Measurements from ENCODE around the gene ALG13. TPM values are rescaled to one million over a fixed set of nuclear protein-coding genes. Genes with fewer than 3 reads are reported as not detected.

The ALG13 gene
- total and polyA plus RNA-seq, 2 experiments from 2014 or later = 54.2 to 58.7 TPM

DNA sequence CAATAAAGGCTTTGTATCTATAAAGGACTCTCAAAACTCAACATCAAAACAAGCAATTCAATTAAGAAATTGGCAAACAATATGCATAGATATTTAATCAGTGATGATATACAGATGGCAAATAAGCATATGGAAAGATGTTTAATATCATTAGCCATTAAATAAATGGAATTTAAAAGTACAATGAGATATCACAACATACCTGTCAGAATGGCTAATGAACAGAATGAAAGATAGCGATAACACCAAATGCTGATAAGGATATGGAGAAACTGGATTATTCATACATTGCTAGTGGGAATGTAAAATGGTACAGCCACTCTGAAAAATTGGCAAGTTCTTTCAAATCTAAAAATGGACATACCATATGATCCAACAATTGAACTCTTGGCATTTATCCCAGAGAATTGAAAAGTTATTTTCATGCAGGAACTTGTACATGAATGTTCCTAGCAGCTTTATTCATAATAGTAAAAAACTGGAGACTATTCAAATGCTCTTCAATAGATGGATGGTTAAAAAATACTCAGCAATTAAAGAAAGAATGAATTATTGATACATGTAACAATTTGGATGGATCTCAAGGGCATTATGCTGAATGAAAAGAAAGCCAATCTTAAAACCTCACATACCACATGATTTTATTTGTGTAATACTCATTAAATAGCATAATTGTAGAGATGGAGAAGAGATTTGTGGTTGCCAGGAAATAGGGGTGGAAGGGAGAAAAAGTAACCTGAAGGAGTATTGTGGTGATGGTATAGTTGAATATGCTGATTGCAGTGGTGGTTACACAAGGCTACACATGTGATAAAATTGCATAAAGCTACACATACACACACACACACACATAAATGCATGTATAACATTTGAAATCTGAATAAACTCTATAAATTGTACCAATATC, 45.9 kb upstream of the ALG13 start:
- no peak overlapping the region for H2AFZ ChIP-seq
- Mint-ChIP-seq H3K27ac (no peak overlapping the region), H3K36me3 (ENCODE audit: low read depth) (no peaks in the 10 kb centered on the region), H3K4me1 (no peaks in the 10 kb centered on the region), H3K27me3 (ENCODE audit: insufficient read depth, low read depth, poor library complexity) (no peaks in the 10 kb centered on the region), H3K4me3 (no peak overlapping the region), H3K9me3 (no peaks in the 10 kb centered on the region; the same call in 2 of the 3 replicates)
- H3K27me3 ChIP-seq (ENCODE audit: insufficient read depth) = no peaks in the 10 kb centered on the region
- ATAC-seq (no peak), DNase-seq (ENCODE audit: low spot score) (no peak)
- no peaks in the 10 kb centered on the region for H3F3A ChIP-seq (replicated peaks; ENCODE audit: low read depth)
- TF ChIP-seq STAT1 (IDR thresholded peaks at IDR 0.05; ENCODE audit: unreplicated experiment) = no peak
- TF ChIP-seq EZH2phosphoT487 (IDR thresholded peaks at IDR 0.05; ENCODE audit: unreplicated experiment) = no peak
- no peak for TF ChIP-seq EZH2 (IDR thresholded peaks at IDR 0.05; ENCODE audit: low read depth, unreplicated experiment)
- TF ChIP-seq ZNF331 (CRISPR knock-in tag; IDR thresholded peaks at IDR 0.05; ENCODE audit: low read depth) = no peak
- TF ChIP-seq NANOG (IDR thresholded peaks at IDR 0.05; ENCODE audit: borderline replicate concordance) = no peak
- no peak for TF ChIP-seq ZNF114 (CRISPR knock-in tag; IDR thresholded peaks at IDR 0.05)
- TF ChIP-seq POLR2AphosphoS5 (IDR thresholded peaks at IDR 0.05; ENCODE audit: low read depth) = no peak
- TF ChIP-seq, protein P1, sequence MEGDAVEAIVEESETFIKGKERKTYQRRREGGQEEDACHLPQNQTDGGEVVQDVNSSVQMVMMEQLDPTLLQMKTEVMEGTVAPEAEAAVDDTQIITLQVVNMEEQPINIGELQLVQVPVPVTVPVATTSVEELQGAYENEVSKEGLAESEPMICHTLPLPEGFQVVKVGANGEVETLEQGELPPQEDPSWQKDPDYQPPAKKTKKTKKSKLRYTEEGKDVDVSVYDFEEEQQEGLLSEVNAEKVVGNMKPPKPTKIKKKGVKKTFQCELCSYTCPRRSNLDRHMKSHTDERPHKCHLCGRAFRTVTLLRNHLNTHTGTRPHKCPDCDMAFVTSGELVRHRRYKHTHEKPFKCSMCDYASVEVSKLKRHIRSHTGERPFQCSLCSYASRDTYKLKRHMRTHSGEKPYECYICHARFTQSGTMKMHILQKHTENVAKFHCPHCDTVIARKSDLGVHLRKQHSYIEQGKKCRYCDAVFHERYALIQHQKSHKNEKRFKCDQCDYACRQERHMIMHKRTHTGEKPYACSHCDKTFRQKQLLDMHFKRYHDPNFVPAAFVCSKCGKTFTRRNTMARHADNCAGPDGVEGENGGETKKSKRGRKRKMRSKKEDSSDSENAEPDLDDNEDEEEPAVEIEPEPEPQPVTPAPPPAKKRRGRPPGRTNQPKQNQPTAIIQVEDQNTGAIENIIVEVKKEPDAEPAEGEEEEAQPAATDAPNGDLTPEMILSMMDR (conservative IDR thresholded peaks at IDR 0.05; ENCODE audit: low read depth in 2 of 2) = no peak
- TF ChIP-seq, protein P2, sequence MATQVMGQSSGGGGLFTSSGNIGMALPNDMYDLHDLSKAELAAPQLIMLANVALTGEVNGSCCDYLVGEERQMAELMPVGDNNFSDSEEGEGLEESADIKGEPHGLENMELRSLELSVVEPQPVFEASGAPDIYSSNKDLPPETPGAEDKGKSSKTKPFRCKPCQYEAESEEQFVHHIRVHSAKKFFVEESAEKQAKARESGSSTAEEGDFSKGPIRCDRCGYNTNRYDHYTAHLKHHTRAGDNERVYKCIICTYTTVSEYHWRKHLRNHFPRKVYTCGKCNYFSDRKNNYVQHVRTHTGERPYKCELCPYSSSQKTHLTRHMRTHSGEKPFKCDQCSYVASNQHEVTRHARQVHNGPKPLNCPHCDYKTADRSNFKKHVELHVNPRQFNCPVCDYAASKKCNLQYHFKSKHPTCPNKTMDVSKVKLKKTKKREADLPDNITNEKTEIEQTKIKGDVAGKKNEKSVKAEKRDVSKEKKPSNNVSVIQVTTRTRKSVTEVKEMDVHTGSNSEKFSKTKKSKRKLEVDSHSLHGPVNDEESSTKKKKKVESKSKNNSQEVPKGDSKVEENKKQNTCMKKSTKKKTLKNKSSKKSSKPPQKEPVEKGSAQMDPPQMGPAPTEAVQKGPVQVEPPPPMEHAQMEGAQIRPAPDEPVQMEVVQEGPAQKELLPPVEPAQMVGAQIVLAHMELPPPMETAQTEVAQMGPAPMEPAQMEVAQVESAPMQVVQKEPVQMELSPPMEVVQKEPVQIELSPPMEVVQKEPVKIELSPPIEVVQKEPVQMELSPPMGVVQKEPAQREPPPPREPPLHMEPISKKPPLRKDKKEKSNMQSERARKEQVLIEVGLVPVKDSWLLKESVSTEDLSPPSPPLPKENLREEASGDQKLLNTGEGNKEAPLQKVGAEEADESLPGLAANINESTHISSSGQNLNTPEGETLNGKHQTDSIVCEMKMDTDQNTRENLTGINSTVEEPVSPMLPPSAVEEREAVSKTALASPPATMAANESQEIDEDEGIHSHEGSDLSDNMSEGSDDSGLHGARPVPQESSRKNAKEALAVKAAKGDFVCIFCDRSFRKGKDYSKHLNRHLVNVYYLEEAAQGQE (IDR thresholded peaks at IDR 0.05; ENCODE audit: unreplicated experiment) = no peak
- TF ChIP-seq, protein P3, sequence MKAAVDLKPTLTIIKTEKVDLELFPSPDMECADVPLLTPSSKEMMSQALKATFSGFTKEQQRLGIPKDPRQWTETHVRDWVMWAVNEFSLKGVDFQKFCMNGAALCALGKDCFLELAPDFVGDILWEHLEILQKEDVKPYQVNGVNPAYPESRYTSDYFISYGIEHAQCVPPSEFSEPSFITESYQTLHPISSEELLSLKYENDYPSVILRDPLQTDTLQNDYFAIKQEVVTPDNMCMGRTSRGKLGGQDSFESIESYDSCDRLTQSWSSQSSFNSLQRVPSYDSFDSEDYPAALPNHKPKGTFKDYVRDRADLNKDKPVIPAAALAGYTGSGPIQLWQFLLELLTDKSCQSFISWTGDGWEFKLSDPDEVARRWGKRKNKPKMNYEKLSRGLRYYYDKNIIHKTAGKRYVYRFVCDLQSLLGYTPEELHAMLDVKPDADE (IDR thresholded peaks at IDR 0.05) = no peak
- TF ChIP-seq CREB1 (CRISPR knock-in tag; IDR thresholded peaks at IDR 0.05; ENCODE audit: low read depth) = no peak
- TF ChIP-seq JUNB (IDR thresholded peaks at IDR 0.05; ENCODE audit: unreplicated experiment) = no peak
- TF ChIP-seq, protein P4, sequence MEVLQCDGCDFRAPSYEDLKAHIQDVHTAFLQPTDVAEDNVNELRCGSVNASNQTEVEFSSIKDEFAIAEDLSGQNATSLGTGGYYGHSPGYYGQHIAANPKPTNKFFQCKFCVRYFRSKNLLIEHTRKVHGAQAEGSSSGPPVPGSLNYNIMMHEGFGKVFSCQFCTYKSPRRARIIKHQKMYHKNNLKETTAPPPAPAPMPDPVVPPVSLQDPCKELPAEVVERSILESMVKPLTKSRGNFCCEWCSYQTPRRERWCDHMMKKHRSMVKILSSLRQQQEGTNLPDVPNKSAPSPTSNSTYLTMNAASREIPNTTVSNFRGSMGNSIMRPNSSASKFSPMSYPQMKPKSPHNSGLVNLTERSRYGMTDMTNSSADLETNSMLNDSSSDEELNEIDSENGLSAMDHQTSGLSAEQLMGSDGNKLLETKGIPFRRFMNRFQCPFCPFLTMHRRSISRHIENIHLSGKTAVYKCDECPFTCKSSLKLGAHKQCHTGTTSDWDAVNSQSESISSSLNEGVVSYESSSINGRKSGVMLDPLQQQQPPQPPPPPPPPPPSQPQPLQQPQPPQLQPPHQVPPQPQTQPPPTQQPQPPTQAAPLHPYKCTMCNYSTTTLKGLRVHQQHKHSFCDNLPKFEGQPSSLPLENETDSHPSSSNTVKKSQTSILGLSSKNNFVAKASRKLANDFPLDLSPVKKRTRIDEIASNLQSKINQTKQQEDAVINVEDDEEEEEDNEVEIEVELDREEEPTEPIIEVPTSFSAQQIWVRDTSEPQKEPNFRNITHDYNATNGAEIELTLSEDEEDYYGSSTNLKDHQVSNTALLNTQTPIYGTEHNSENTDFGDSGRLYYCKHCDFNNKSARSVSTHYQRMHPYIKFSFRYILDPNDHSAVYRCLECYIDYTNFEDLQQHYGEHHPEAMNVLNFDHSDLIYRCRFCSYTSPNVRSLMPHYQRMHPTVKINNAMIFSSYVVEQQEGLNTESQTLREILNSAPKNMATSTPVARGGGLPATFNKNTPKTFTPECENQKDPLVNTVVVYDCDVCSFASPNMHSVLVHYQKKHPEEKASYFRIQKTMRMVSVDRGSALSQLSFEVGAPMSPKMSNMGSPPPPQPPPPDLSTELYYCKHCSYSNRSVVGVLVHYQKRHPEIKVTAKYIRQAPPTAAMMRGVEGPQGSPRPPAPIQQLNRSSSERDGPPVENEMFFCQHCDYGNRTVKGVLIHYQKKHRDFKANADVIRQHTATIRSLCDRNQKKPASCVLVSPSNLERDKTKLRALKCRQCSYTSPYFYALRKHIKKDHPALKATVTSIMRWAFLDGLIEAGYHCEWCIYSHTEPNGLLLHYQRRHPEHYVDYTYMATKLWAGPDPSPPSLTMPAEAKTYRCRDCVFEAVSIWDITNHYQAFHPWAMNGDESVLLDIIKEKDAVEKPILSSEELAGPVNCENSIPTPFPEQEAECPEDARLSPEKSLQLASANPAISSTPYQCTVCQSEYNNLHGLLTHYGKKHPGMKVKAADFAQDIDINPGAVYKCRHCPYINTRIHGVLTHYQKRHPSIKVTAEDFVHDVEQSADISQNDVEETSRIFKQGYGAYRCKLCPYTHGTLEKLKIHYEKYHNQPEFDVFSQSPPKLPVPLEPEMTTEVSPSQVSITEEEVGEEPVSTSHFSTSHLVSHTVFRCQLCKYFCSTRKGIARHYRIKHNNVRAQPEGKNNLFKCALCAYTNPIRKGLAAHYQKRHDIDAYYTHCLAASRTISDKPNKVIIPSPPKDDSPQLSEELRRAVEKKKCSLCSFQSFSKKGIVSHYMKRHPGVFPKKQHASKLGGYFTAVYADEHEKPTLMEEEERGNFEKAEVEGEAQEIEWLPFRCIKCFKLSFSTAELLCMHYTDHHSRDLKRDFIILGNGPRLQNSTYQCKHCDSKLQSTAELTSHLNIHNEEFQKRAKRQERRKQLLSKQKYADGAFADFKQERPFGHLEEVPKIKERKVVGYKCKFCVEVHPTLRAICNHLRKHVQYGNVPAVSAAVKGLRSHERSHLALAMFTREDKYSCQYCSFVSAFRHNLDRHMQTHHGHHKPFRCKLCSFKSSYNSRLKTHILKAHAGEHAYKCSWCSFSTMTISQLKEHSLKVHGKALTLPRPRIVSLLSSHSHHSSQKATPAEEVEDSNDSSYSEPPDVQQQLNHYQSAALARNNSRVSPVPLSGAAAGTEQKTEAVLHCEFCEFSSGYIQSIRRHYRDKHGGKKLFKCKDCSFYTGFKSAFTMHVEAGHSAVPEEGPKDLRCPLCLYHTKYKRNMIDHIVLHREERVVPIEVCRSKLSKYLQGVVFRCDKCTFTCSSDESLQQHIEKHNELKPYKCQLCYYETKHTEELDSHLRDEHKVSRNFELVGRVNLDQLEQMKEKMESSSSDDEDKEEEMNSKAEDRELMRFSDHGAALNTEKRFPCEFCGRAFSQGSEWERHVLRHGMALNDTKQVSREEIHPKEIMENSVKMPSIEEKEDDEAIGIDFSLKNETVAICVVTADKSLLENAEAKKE (CRISPR knock-in tag; IDR thresholded peaks at IDR 0.05) = no peak
- no peaks in the 10 kb centered on the region for H3K79me2 ChIP-seq (replicated peaks; ENCODE audit: insufficient read depth)
- H3K36me3 ChIP-seq (ENCODE audit: insufficient read depth) = no peaks in the 10 kb centered on the region
- H3K4me3 ChIP-seq = no peak overlapping the region
- H4K20me1 ChIP-seq (replicated peaks; ENCODE audit: insufficient read depth) = no peaks in the 10 kb centered on the region
- H3K9me2 ChIP-seq (ENCODE audit: insufficient read depth) = no peaks in the 10 kb centered on the region
- no peaks in the 10 kb centered on the region for H3K4me1 ChIP-seq (ENCODE audit: insufficient read depth)
- no peak overlapping the region for H3K4me2 ChIP-seq
- no peak overlapping the region for H3K27ac ChIP-seq (ENCODE audit: low read depth)

Measured in GM23338 (cell line).